GM12878 (cell line): ENCODE data around the gene SACM1L.

Experiments
- BHLHE40 ChIP-seq, 2 experiments: fragments of 450-650 bp in 1 of 2; IDR thresholded peaks; 2 replicates each; pipeline ENCODE4 v1.6.1; 2011 to 2017; ENCODE audit warnings: low read depth in 2 of 2, borderline replicate concordance in 1 of 2, improper control_type of control experiment in 1 of 2, low read length in 1 of 2, mild to moderate bottlenecking in 1 of 2
- CBX3 ChIP-seq: fragments of 200-600 bp; sonication (generic); IDR thresholded peaks from 2 replicates; pipeline ENCODE4 v1.6.1; 2016; ENCODE audit warnings: low read depth, borderline replicate concordance
- CTCF ChIP-seq, 3 experiments: IDR thresholded peaks in 2 of 3; conservative IDR thresholded peaks in 1 of 3; 2 replicates each; pipeline ENCODE4 v1.5.1; 2011; ENCODE audit warnings: low read depth in 3 of 3, low read length in 3 of 3, mild to moderate bottlenecking in 3 of 3, control low read depth in 2 of 3, moderate library complexity in 2 of 3, inconsistent platforms in 1 of 3, mixed read lengths in 1 of 3; ENCODE audit not compliant: control insufficient read depth in 2 of 3, insufficient read depth in 1 of 3; ENCODE audit errors: extremely low read depth in 1 of 3
- EZH2 ChIP-seq: IDR thresholded peaks from 2 replicates; pipeline ENCODE4 v1.6.1; 2012; ENCODE audit warnings: low read depth, mild to moderate bottlenecking, control low read depth, inconsistent platforms, low read length, borderline replicate concordance; ENCODE audit not compliant: control insufficient read depth
- FOXM1 ChIP-seq: IDR thresholded peaks from 2 replicates; pipeline ENCODE4 v1.6.1; 2012; ENCODE audit warnings: low read depth, mild to moderate bottlenecking, inconsistent platforms, low read length, moderate library complexity
- JUND ChIP-seq: IDR thresholded peaks from 2 replicates; pipeline ENCODE4 v1.6.1; 2012; ENCODE audit warnings: low read depth, mild to moderate bottlenecking, low read length, improper control_type of control experiment, moderate library complexity
- NR2C2 ChIP-seq: IDR thresholded peaks from 2 replicates; pipeline ENCODE4 v1.6.1; 2011; ENCODE audit warnings: borderline replicate concordance, low read depth; ENCODE audit not compliant: control insufficient read depth, insufficient read length
- RFX5 ChIP-seq: IDR thresholded peaks from 2 replicates; pipeline ENCODE4 v1.6.1; 2011; ENCODE audit warnings: low read depth, low read length, improper control_type of control experiment

DNA sequence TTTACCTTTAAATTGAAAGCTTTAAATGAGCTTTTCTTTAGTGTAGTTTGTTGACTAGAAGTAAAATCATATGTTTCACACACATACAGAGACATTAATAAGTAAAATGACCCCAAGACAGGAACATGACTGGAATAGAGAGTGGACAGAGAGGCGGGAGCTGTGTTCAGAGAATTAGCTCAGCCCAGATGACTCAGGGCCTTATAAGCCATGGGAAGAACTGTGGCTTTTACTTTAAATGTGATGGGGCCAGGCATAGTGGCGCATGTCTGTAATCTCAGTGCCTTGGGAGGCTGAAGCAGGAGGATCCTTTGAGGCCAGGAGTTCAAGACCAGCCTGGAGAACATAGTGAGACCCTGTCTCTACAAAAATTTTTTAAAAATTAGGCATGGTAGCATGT is 26.7 kb downstream of the SACM1L start:
- no peak for TF ChIP-seq RFX5
- no peak for TF ChIP-seq FOXM1
- no peak for TF ChIP-seq BHLHE40 (IDR thresholded peaks at IDR 0.05; ENCODE audit: borderline replicate concordance in 1 of 2, low read depth in 2 of 2, low read length in 1 of 2)
- no peak for TF ChIP-seq NR2C2
- no peak for TF ChIP-seq CTCF (IDR thresholded peaks at IDR 0.05 in 2 of 3, conservative IDR thresholded peaks at IDR 0.05 in 1 of 3; ENCODE audit: control insufficient read depth in 2 of 3, extremely low read depth in 1 of 3, insufficient read depth in 1 of 3, low read depth in 3 of 3, low read length in 3 of 3)
- TF ChIP-seq JUND = no peak
- TF ChIP-seq CBX3 = no peak
- no peak for TF ChIP-seq EZH2
